ENCODE measurements around the gene GNG7.

- TF ChIP-seq EZH2 (IDR thresholded peaks at IDR 0.05; ENCODE audit: insufficient read depth, poor library complexity, severe bottlenecking) (no peak), EZH2phosphoT487 (IDR thresholded peaks at IDR 0.05; ENCODE audit: insufficient read depth, low read depth) (no peak)
These were observed 71.2 kb downstream of the GNG7 start for GRCh38 chr19:2631213-2631821.
